Measurements from ENCODE around the gene POPDC2. TPM values are rescaled to one million over a fixed set of nuclear protein-coding genes. Genes with fewer than 3 reads are reported as not detected.

POPDC2 gene
- total RNA-seq, 1 experiment from 2014 or later, result 0.93 TPM

- DNase-seq (ENCODE audit: unreplicated experiment), result no peak
- no peaks in the 10 kb centered on the region for H3K9me3 Mint-ChIP-seq (ENCODE audit: unreplicated experiment)
- intact Hi-C loops (cut with micrococcal nuclease), result no loop called here
- ChIA-PET CTCF (interaction anchor here (0.6 kb wide), 1 partner anchor 368 kb away, joined by 3 read pairs; the partner anchor contains the start of gene B4GALT4), POLR2A (no interaction called here)
- no peak overlapping the region for H3K27ac Mint-ChIP-seq (ENCODE audit: low read depth, unreplicated experiment)
- peaks cover 13% of the 10 kb centered on the region for H3K27me3 Mint-ChIP-seq (ENCODE audit: insufficient read depth, unreplicated experiment)
- TF ChIP-seq CTCF (IDR thresholded peaks at IDR 0.05; ENCODE audit: unreplicated experiment), result no peak
- H3K36me3 Mint-ChIP-seq (ENCODE audit: insufficient read depth, unreplicated experiment), result no peaks in the 10 kb centered on the region
- no peaks in the 10 kb centered on the region for H3K4me1 Mint-ChIP-seq (ENCODE audit: insufficient read depth, unreplicated experiment)
- BruUV-seq (replicated peaks), result no TSS peak
- H3K4me3 Mint-ChIP-seq (ENCODE audit: unreplicated experiment), result no peak overlapping the region
Observed at GRCh38 chr3:119608405-119609000, 51.9 kb downstream of the POPDC2 start.

GRCh38 chr3:119604878-119605277 is 55.5 kb downstream of the POPDC2 start:
- POLR2A ChIA-PET, result no interaction called here
- BruUV-seq (replicated peaks), result no TSS peak
- Mint-ChIP-seq H3K9me3 (ENCODE audit: unreplicated experiment) (no peaks in the 10 kb centered on the region), H3K4me1 (ENCODE audit: insufficient read depth, unreplicated experiment) (no peaks in the 10 kb centered on the region), H3K36me3 (ENCODE audit: insufficient read depth, unreplicated experiment) (no peaks in the 10 kb centered on the region), H3K27ac (ENCODE audit: low read depth, unreplicated experiment) (no peak overlapping the region), H3K27me3 (ENCODE audit: insufficient read depth, unreplicated experiment) (peaks cover 13% of the 10 kb centered on the region), H3K4me3 (ENCODE audit: unreplicated experiment) (no peak overlapping the region)
- intact Hi-C loops (cut with micrococcal nuclease), result no loop called here
- peak; percentile 5 for DNase-seq (ENCODE audit: unreplicated experiment)
- TF ChIP-seq CTCF (IDR thresholded peaks at IDR 0.05; ENCODE audit: unreplicated experiment), result no peak
- CTCF ChIA-PET, result no interaction called here

- H3K27me3 Mint-ChIP-seq (ENCODE audit: insufficient read depth, unreplicated experiment), result no peaks in the 10 kb centered on the region
- H3K4me1 Mint-ChIP-seq (ENCODE audit: insufficient read depth, unreplicated experiment), result no peaks in the 10 kb centered on the region
- BruUV-seq (replicated peaks), result no TSS peak
- POLR2A ChIA-PET, result interaction anchor here (0.7 to 0.8 kb wide), 2 partner anchors 35 to 426 kb away, joined by 3 to 4 read pairs; no protein-coding TSS in a partner anchor
- intact Hi-C loops (cut with micrococcal nuclease), result no loop called here
- no peak overlapping the region for H3K27ac Mint-ChIP-seq (ENCODE audit: low read depth, unreplicated experiment)
- H3K9me3 Mint-ChIP-seq (ENCODE audit: unreplicated experiment), result no peaks in the 10 kb centered on the region
- no peak for DNase-seq (ENCODE audit: unreplicated experiment)
- no peaks in the 10 kb centered on the region for H3K36me3 Mint-ChIP-seq (ENCODE audit: insufficient read depth, unreplicated experiment)
- no peak for TF ChIP-seq CTCF (IDR thresholded peaks at IDR 0.05; ENCODE audit: unreplicated experiment)
- CTCF ChIA-PET, result interaction anchor here (0.6 kb wide), 1 partner anchor 130 kb away, joined by 7 read pairs; no protein-coding TSS in a partner anchor
- no peak overlapping the region for H3K4me3 Mint-ChIP-seq (ENCODE audit: unreplicated experiment)
Observed at GRCh38 chr3:119602676-119603075, 57.7 kb downstream of the POPDC2 start.

- H3K4me1 Mint-ChIP-seq (ENCODE audit: insufficient read depth, unreplicated experiment), result no peaks in the 10 kb centered on the region
- ChIA-PET POLR2A (no interaction called here), CTCF (no interaction called here)
- H3K27me3 Mint-ChIP-seq (ENCODE audit: insufficient read depth, unreplicated experiment), result no peaks in the 10 kb centered on the region
- no peaks in the 10 kb centered on the region for H3K9me3 Mint-ChIP-seq (ENCODE audit: unreplicated experiment)
- intact Hi-C loops (cut with micrococcal nuclease), result no loop called here
- no peak overlapping the region for H3K4me3 Mint-ChIP-seq (ENCODE audit: unreplicated experiment)
- no peak for TF ChIP-seq CTCF (IDR thresholded peaks at IDR 0.05; ENCODE audit: unreplicated experiment)
- no peak overlapping the region for H3K27ac Mint-ChIP-seq (ENCODE audit: low read depth, unreplicated experiment)
- no TSS peak for BruUV-seq (replicated peaks)
- DNase-seq (ENCODE audit: unreplicated experiment), result no peak
- H3K36me3 Mint-ChIP-seq (ENCODE audit: insufficient read depth, unreplicated experiment), result no peaks in the 10 kb centered on the region
Observed at GRCh38 chr3:119601154-119601553, 59.2 kb downstream of the POPDC2 start.

Data from MCF 10A (cell line).